ENCODE measurements around the gene UBQLN4.

UBQLN4 gene

GRCh38 chr1:156053768-156054499 lies at the start of gene UBQLN4:
TSS of gene UBQLN4 (minus strand) at chr1:156053798. CDS start at chr1:156053701, 97 bp downstream.
- DNase-seq, result peak; percentile 92

GRCh38 chr1:156102633-156103511 lies 49.3 kb upstream of the UBQLN4 start:
- no peak for DNase-seq

- DNase-seq, result no peak
Observed at GRCh38 chr1:156101880-156102279, 48.3 kb upstream of the UBQLN4 start.

- no peak for DNase-seq
Observed at GRCh38 chr1:156100205-156100995, 46.8 kb upstream of the UBQLN4 start.

GRCh38 chr1:156099282-156099681 lies 45.7 kb upstream of the UBQLN4 start:
- DNase-seq, result no peak

- no peak for DNase-seq
Observed at GRCh38 chr1:156098784-156099183, 45.2 kb upstream of the UBQLN4 start.

- no peak for DNase-seq
Observed at GRCh38 chr1:156097499-156098178, 44.0 kb upstream of the UBQLN4 start.

GRCh38 chr1:156096640-156097391 lies 43.2 kb upstream of the UBQLN4 start:
- peak; percentile 92 for DNase-seq

- DNase-seq, result no peak
Observed at GRCh38 chr1:156095906-156096508, 42.4 kb upstream of the UBQLN4 start.

- no peak for DNase-seq
Observed at GRCh38 chr1:156091610-156092009, 38.0 kb upstream of the UBQLN4 start.

- DNase-seq, result peak; percentile 95
Observed at GRCh38 chr1:156090840-156091188, 37.2 kb upstream of the UBQLN4 start.

- DNase-seq, result no peak
Observed at GRCh38 chr1:156090138-156090839, 36.7 kb upstream of the UBQLN4 start.

- no peak for DNase-seq
Observed at GRCh38 chr1:156089704-156090103, 36.1 kb upstream of the UBQLN4 start.

GRCh38 chr1:156086256-156086662 lies 32.7 kb upstream of the UBQLN4 start:
- DNase-seq, result no peak

GRCh38 chr1:156083800-156084790 lies 30.5 kb upstream of the UBQLN4 start:
- no peak for DNase-seq

GRCh38 chr1:156082309-156083091 lies 28.9 kb upstream of the UBQLN4 start, which contains the start of gene MEX3A:
TSS of gene MEX3A (minus strand) at chr1:156082465. CDS start at chr1:156081998, 467 bp downstream.
- DNase-seq, result peak; percentile 69

GRCh38 chr1:156081917-156082308 lies 28.3 kb upstream of the UBQLN4 start:
- no peak for DNase-seq

GRCh38 chr1:156081180-156081916 lies 27.8 kb upstream of the UBQLN4 start:
- DNase-seq, result no peak

Data from CD4-positive, alpha-beta T cell treated with Interleukin-6 for 4 hours (primary cell).